Measurements from ENCODE around the gene RASD2. TPM values are rescaled to one million over a fixed set of nuclear protein-coding genes. Genes with fewer than 3 reads are reported as not detected.

Gene RASD2
- total RNA-seq, 1 experiment from 2014 or later = 0.42 TPM

DNA sequence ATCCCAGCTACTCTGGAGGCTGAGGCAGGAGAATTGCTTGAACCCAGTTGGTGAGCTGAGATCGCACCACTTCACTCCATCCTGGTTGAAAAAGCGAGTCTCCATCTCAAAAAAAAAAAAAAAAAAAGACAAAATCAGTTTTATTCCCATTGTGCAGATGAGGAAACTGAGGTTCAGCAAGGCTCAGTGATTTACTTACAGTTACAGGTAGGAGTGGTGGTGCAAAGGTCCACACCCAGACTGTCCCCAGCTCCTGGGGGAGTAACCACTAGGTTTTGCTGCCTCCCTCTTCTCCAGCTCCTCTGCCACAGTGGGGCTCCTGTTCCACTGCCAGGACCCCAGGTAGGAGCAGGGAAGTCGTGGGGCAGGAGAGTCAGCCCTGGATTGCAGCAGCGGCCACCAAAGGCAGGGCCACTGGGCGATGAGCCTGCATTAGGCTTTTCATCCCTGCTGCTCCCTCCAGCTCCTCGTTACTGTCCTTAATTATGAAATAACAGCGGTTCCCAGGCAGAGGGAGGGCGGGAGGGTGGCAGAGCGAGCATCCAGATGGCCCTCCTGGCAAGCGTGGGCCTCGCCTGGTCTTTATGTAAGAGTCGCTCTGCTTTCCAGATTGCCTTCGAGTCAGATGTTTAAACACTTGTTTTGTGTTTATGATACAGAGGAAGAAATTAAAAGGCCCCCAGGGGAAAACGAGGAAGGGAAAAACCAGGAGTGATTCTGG lies 15.5 kb upstream of the RASD2 start:
- H3K79me2 ChIP-seq (ENCODE audit: insufficient read depth, low read length) = no peaks in the 10 kb centered on the region
- Mint-ChIP-seq H3K9me3 (peaks cover 0 to 4% of the 10 kb centered on the region in 2 experiments; a peak in 1 of 5 replicates), H3K36me3 (ENCODE audit: insufficient read depth in 1 of 3, low read depth in 3 of 3) (no peaks in the 10 kb centered on the region), H3K27ac (no peak overlapping the region), H3K4me1 (peaks cover 10 to 21% of the 10 kb centered on the region in 2 experiments), H3K4me3 (no peak overlapping the region), H3K27me3 (ENCODE audit: low read depth) (peaks cover 25% of the 10 kb centered on the region)
- no peak overlapping the region for H3K27ac ChIP-seq (ENCODE audit: insufficient read length, low read depth, low read length)
- H2AFZ ChIP-seq (ENCODE audit: low read length) = no peak overlapping the region
- H3K23me2 ChIP-seq (ENCODE audit: insufficient read length, low read depth, low read length, poor library complexity, severe bottlenecking) = no peaks in the 10 kb centered on the region
- no peak overlapping the region for H2BK120ac ChIP-seq (ENCODE audit: low read depth, low read length, poor library complexity, severe bottlenecking)
- TF ChIP-seq, protein P1, sequence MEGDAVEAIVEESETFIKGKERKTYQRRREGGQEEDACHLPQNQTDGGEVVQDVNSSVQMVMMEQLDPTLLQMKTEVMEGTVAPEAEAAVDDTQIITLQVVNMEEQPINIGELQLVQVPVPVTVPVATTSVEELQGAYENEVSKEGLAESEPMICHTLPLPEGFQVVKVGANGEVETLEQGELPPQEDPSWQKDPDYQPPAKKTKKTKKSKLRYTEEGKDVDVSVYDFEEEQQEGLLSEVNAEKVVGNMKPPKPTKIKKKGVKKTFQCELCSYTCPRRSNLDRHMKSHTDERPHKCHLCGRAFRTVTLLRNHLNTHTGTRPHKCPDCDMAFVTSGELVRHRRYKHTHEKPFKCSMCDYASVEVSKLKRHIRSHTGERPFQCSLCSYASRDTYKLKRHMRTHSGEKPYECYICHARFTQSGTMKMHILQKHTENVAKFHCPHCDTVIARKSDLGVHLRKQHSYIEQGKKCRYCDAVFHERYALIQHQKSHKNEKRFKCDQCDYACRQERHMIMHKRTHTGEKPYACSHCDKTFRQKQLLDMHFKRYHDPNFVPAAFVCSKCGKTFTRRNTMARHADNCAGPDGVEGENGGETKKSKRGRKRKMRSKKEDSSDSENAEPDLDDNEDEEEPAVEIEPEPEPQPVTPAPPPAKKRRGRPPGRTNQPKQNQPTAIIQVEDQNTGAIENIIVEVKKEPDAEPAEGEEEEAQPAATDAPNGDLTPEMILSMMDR (conservative IDR thresholded peaks at IDR 0.05) = no peak
- H2BK20ac ChIP-seq (ENCODE audit: low read depth, low read length, poor library complexity, severe bottlenecking) = no peak overlapping the region
- no peak overlapping the region for H3K4ac ChIP-seq (ENCODE audit: low read depth, low read length)
- H2AK5ac ChIP-seq (ENCODE audit: insufficient read length, low read length) = no peak overlapping the region
- H3K79me1 ChIP-seq (ENCODE audit: insufficient read depth, low read depth, low read length, poor library complexity, severe bottlenecking) = no peaks in the 10 kb centered on the region
- H3K9ac ChIP-seq (ENCODE audit: extremely low read depth, insufficient read length, low read length) = no peak overlapping the region
- no peak overlapping the region for H3K14ac ChIP-seq (ENCODE audit: insufficient read depth, low read length)
- H4K20me1 ChIP-seq (ENCODE audit: control insufficient read depth, insufficient read depth, insufficient read length) = no peaks in the 10 kb centered on the region
- H3K23ac ChIP-seq (ENCODE audit: insufficient read length, low read depth, low read length) = no peak overlapping the region
- no peak overlapping the region for H2BK15ac ChIP-seq (ENCODE audit: low read depth, low read length)
- H4K8ac ChIP-seq (replicated peaks; ENCODE audit: insufficient read length, low read depth, low read length) = no peak overlapping the region
- H3K9me3 ChIP-seq (ENCODE audit: control insufficient read depth, low read depth, low read length) = no peaks in the 10 kb centered on the region
- no peak overlapping the region for H4K91ac ChIP-seq (ENCODE audit: insufficient read length, low read depth, low read length)
- H3K18ac ChIP-seq (ENCODE audit: insufficient read length, low read depth, low read length) = no peak overlapping the region
- H3K4me2 ChIP-seq (ENCODE audit: insufficient read depth, insufficient read length, low read length) = no peak overlapping the region
- no peak overlapping the region for H2BK12ac ChIP-seq (ENCODE audit: insufficient read length, low read depth, low read length)
- no peak overlapping the region for H2BK5ac ChIP-seq (ENCODE audit: insufficient read length, low read length)
- DNase-seq = no peak
- no CpG with 5 or more reads among the region's 14 CpGs for WGBS (ENCODE audit: extremely low coverage, insufficient read length, low lambda C conversion rate)
- H3K56ac ChIP-seq (ENCODE audit: insufficient read length, low read depth, low read length) = no peak overlapping the region
- peaks cover 3% of the 10 kb centered on the region; the same call in 1 of the 2 replicates for H3K4me1 ChIP-seq (ENCODE audit: insufficient read depth, low read length)
- no peak overlapping the region for H3T11ph ChIP-seq (ENCODE audit: low read length)
- H4K5ac ChIP-seq (ENCODE audit: insufficient read length, low read depth, low read length) = no peak overlapping the region
- no peaks in the 10 kb centered on the region for H3K27me3 ChIP-seq (ENCODE audit: insufficient read depth, low read length)
